NT2/D1 (cell line): Measurements from ENCODE around the gene DOCK3.
"Not testable (repeated sequence)": the region's sequence is repeated elsewhere in the genome, so short reads cannot be mapped to it uniquely, and the experiment has no call there.

Experiments used
- DNase-seq: peaks from one replicate; pipeline ENCODE4 v3.0.0-alpha.2; 2011; ENCODE audit warnings: low read depth, low spot score
- H3K27me3 ChIP-seq: 2 replicates; pipeline ENCODE4 v1.6.0; 2011; ENCODE audit warnings: mild to moderate bottlenecking; ENCODE audit not compliant: insufficient read length, insufficient read depth
- H3K36me3 ChIP-seq: 2 replicates; pipeline ENCODE4 v1.6.1; 2011; ENCODE audit warnings: mild to moderate bottlenecking, low read length, mixed read lengths; ENCODE audit not compliant: insufficient read depth, insufficient read length
- H3K4me1 ChIP-seq: 2 replicates; pipeline ENCODE4 v1.5.1; 2011; ENCODE audit not compliant: insufficient read depth, insufficient read length
- H3K4me3 ChIP-seq: 2 replicates; pipeline ENCODE4 v1.5.1; 2011; ENCODE audit warnings: low read depth; ENCODE audit not compliant: insufficient read length
- H3K9ac ChIP-seq: 2 replicates; pipeline ENCODE4 v1.6.0; 2011; ENCODE audit warnings: low read depth; ENCODE audit not compliant: insufficient read length
- H3K9me3 ChIP-seq: 2 replicates; pipeline ENCODE4 v1.5.1; 2011; ENCODE audit warnings: mild to moderate bottlenecking, low read length; ENCODE audit not compliant: insufficient read depth
- SUZ12 ChIP-seq: IDR thresholded peaks from 2 replicates; pipeline ENCODE4 v1.6.1; 2011; ENCODE audit not compliant: insufficient read length, insufficient read depth; ENCODE audit errors: extremely low read depth
- YY1 ChIP-seq: IDR thresholded peaks from 2 replicates; pipeline ENCODE4 v1.6.1; 2011; ENCODE audit not compliant: insufficient read length, insufficient read depth
- ZNF274 ChIP-seq: IDR thresholded peaks from 2 replicates; pipeline ENCODE4 v1.6.1; 2011; ENCODE audit warnings: mild to moderate bottlenecking, low read depth, low read length

Gene DOCK3

GRCh38 chr3:51173518-51174271 lies 499.0 kb downstream of the DOCK3 start:
- Histone ChIP-seq H3K9ac (no peak overlapping the region), H3K9me3 (peaks cover 34% of the 10 kb centered on the region), H3K4me3 (no peak overlapping the region), H3K4me1 (no peaks in the 10 kb centered on the region), H3K27me3 (no peaks in the 10 kb centered on the region), H3K36me3 (no peaks in the 10 kb centered on the region)
- no peak for DNase-seq
- no peak for TF ChIP-seq SUZ12
- TF ChIP-seq YY1, result no peak
- no peak for TF ChIP-seq ZNF274

- TF ChIP-seq ZNF274, result no peak
- TF ChIP-seq SUZ12, result no peak
- TF ChIP-seq YY1, result no peak
- Histone ChIP-seq H3K4me1 (no peaks in the 10 kb centered on the region), H3K36me3 (no peaks in the 10 kb centered on the region), H3K27me3 (no peaks in the 10 kb centered on the region), H3K9me3 (peaks cover 30% of the 10 kb centered on the region), H3K9ac (no peak overlapping the region), H3K4me3 (no peak overlapping the region)
- no peak for DNase-seq
Observed at GRCh38 chr3:51176923-51177322, 502.2 kb downstream of the DOCK3 start.

- DNase-seq, H3K4me3 ChIP-seq, H3K4me1 ChIP-seq, H3K36me3 ChIP-seq, H3K9ac ChIP-seq, H3K27me3 ChIP-seq: not testable (repeated sequence)
- H3K9me3 ChIP-seq, result peaks cover 26% of the 10 kb centered on the region; the same call in 1 of the 2 replicates
Observed at GRCh38 chr3:51186446-51186845, 511.7 kb downstream of the DOCK3 start.

GRCh38 chr3:51190199-51190598 lies 515.5 kb downstream of the DOCK3 start:
- no peak overlapping the region for H3K4me3 ChIP-seq
- H3K9ac ChIP-seq, result no peak overlapping the region
- no peak for DNase-seq
- no peaks in the 10 kb centered on the region for H3K27me3 ChIP-seq
- no peaks in the 10 kb centered on the region for H3K36me3 ChIP-seq
- TF ChIP-seq SUZ12, result no peak
- TF ChIP-seq ZNF274, result no peak
- no peak for TF ChIP-seq YY1
- peaks cover 23% of the 10 kb centered on the region; the same call in 1 of the 2 replicates for H3K9me3 ChIP-seq
- H3K4me1 ChIP-seq, result no peaks in the 10 kb centered on the region

GRCh38 chr3:51190827-51191226 lies 516.1 kb downstream of the DOCK3 start:
- H3K27me3 ChIP-seq, result no peaks in the 10 kb centered on the region
- DNase-seq, result no peak
- H3K9me3 ChIP-seq, result peaks cover 17% of the 10 kb centered on the region; the same call in 1 of the 2 replicates
- no peak for TF ChIP-seq YY1
- no peak for TF ChIP-seq SUZ12
- no peak for TF ChIP-seq ZNF274
- no peak overlapping the region for H3K9ac ChIP-seq
- H3K4me3 ChIP-seq, result no peak overlapping the region
- no peaks in the 10 kb centered on the region for H3K4me1 ChIP-seq
- H3K36me3 ChIP-seq, result no peaks in the 10 kb centered on the region

GRCh38 chr3:51191768-51192167 lies 517.0 kb downstream of the DOCK3 start:
- TF ChIP-seq ZNF274 (no peak), SUZ12 (no peak), YY1 (no peak)
- no peaks in the 10 kb centered on the region for H3K4me1 ChIP-seq

GRCh38 chr3:51198477-51198876 lies 523.8 kb downstream of the DOCK3 start:
- Histone ChIP-seq H3K9me3 (peaks cover 24% of the 10 kb centered on the region; the same call in 1 of the 2 replicates), H3K9ac (no peak overlapping the region), H3K36me3 (no peaks in the 10 kb centered on the region), H3K4me1 (no peaks in the 10 kb centered on the region), H3K27me3 (no peaks in the 10 kb centered on the region), H3K4me3 (no peak overlapping the region)
- TF ChIP-seq ZNF274 (no peak), SUZ12 (no peak), YY1 (no peak)
- DNase-seq, result no peak

More at GRCh38 chr3:51191768-51192167, 517.0 kb downstream of the DOCK3 start:
- Histone ChIP-seq H3K27me3 (no peaks in the 10 kb centered on the region), H3K4me3 (no peak overlapping the region), H3K9me3 (peaks cover 9% of the 10 kb centered on the region; the same call in 1 of the 2 replicates), H3K36me3 (no peaks in the 10 kb centered on the region), H3K9ac (no peak overlapping the region)
- DNase-seq, result no peak

GRCh38 chr3:51199296-51199695 lies 524.6 kb downstream of the DOCK3 start:
- H3K4me1 ChIP-seq, H3K27me3 ChIP-seq, H3K9ac ChIP-seq, DNase-seq, H3K36me3 ChIP-seq, H3K4me3 ChIP-seq: not testable (repeated sequence)
- peaks cover 24% of the 10 kb centered on the region; the same call in 1 of the 2 replicates for H3K9me3 ChIP-seq
